H9 (cell line): ENCODE results near the gene SLC2A4. TPM values are rescaled to one million over a fixed set of nuclear protein-coding genes. Genes with fewer than 3 reads are reported as not detected.

Source experiments
- DNase-seq: peaks from one replicate; pipeline ENCODE4 v3.0.0-alpha.2; 2017
- H2AFZ ChIP-seq: one replicate; pipeline ENCODE4 v1.6.1; 2013; ENCODE audit warnings: mild to moderate bottlenecking, low read length, control low read depth, moderate library complexity
- H2AK5ac ChIP-seq: 2 replicates; pipeline ENCODE4 v1.6.1; 2013; ENCODE audit warnings: low read length, control low read depth, mixed read lengths; ENCODE audit not compliant: insufficient read length
- H2BK120ac ChIP-seq: one replicate; pipeline ENCODE4 v1.6.1; 2013; ENCODE audit warnings: low read depth, mild to moderate bottlenecking, low read length, control low read depth, inconsistent platforms; ENCODE audit not compliant: poor library complexity, severe bottlenecking
- H2BK12ac ChIP-seq: 2 replicates; pipeline ENCODE4 v1.6.1; 2013; ENCODE audit warnings: low read length, control low read depth, mixed read lengths, low read depth; ENCODE audit not compliant: insufficient read length
- H2BK15ac ChIP-seq: 2 replicates; pipeline ENCODE4 v1.6.1; 2013; ENCODE audit warnings: low read depth, low read length, control low read depth
- H2BK20ac ChIP-seq: one replicate; pipeline ENCODE4 v1.6.1; 2013; ENCODE audit warnings: low read depth, mild to moderate bottlenecking, low read length, control low read depth, inconsistent platforms; ENCODE audit not compliant: poor library complexity, severe bottlenecking
- H2BK5ac ChIP-seq: 2 replicates; pipeline ENCODE4 v1.6.1; 2013; ENCODE audit warnings: low read length, control low read depth, mixed read lengths; ENCODE audit not compliant: insufficient read length
- H3K14ac ChIP-seq: 2 replicates; pipeline ENCODE4 v1.6.1; 2013; ENCODE audit warnings: low read length, control low read depth; ENCODE audit not compliant: insufficient read depth
- H3K18ac ChIP-seq: 2 replicates; pipeline ENCODE4 v1.6.1; 2013; ENCODE audit warnings: low read depth, mild to moderate bottlenecking, mixed read lengths, low read length, control low read depth; ENCODE audit not compliant: insufficient read length
- H3K23ac ChIP-seq: 2 replicates; pipeline ENCODE4 v1.6.1; 2013; ENCODE audit warnings: low read length, control low read depth, mixed read lengths, low read depth; ENCODE audit not compliant: insufficient read length
- H3K23me2 ChIP-seq: 2 replicates; pipeline ENCODE4 v1.6.1; 2013; ENCODE audit warnings: low read depth, mild to moderate bottlenecking, mixed read lengths, low read length, control low read depth; ENCODE audit not compliant: insufficient read length, poor library complexity, severe bottlenecking
- H3K27ac ChIP-seq: 2 replicates; pipeline ENCODE4 v1.5.1; 2013; ENCODE audit warnings: low read length, control low read depth, mixed read lengths, low read depth; ENCODE audit not compliant: insufficient read length
- H3K27me3 ChIP-seq: 2 replicates; pipeline ENCODE4 v1.6.1; 2013; ENCODE audit warnings: low read length, control low read depth, inconsistent platforms; ENCODE audit not compliant: insufficient read depth
- H3K4ac ChIP-seq: 2 replicates; pipeline ENCODE4 v1.6.1; 2013; ENCODE audit warnings: low read depth, mild to moderate bottlenecking, control low read depth, inconsistent platforms, low read length, moderate library complexity
- H3K4me1 ChIP-seq: 2 replicates; pipeline ENCODE4 v1.6.1; 2013; ENCODE audit warnings: low read length, control low read depth, inconsistent platforms; ENCODE audit not compliant: insufficient read depth
- H3K4me2 ChIP-seq: 2 replicates; pipeline ENCODE4 v1.6.1; 2013; ENCODE audit warnings: low read length, control low read depth, mixed read lengths; ENCODE audit not compliant: insufficient read length, insufficient read depth
- H3K56ac ChIP-seq: 2 replicates; pipeline ENCODE4 v1.6.1; 2013; ENCODE audit warnings: low read depth, mild to moderate bottlenecking, mixed read lengths, low read length, control low read depth; ENCODE audit not compliant: insufficient read length
- H3K79me1 ChIP-seq: 2 replicates; pipeline ENCODE4 v1.6.1; 2013; ENCODE audit warnings: low read depth, mild to moderate bottlenecking, moderate library complexity, low read length, control low read depth, inconsistent platforms; ENCODE audit not compliant: insufficient read depth, poor library complexity, severe bottlenecking
- H3K79me2 ChIP-seq: 2 replicates; pipeline ENCODE4 v1.6.1; 2013; ENCODE audit warnings: low read length, control low read depth, inconsistent platforms; ENCODE audit not compliant: insufficient read depth
- H3K9ac ChIP-seq: 2 replicates; pipeline ENCODE4 v1.6.1; 2013; ENCODE audit warnings: low read length, control low read depth, mixed read lengths; ENCODE audit not compliant: insufficient read length; ENCODE audit errors: extremely low read depth
- H3K9me3 ChIP-seq: one replicate; pipeline ENCODE4 v1.6.1; 2013; ENCODE audit warnings: low read depth, low read length, inconsistent platforms; ENCODE audit not compliant: control insufficient read depth
- H3T11ph ChIP-seq: one replicate; pipeline ENCODE4 v1.6.1; 2013; ENCODE audit warnings: mild to moderate bottlenecking, low read length, control low read depth, inconsistent platforms
- H4K20me1 ChIP-seq: one replicate; pipeline ENCODE4 v1.6.1; 2013; ENCODE audit not compliant: control insufficient read depth, insufficient read length, insufficient read depth
- H4K5ac ChIP-seq: 2 replicates; pipeline ENCODE4 v1.6.1; 2013; ENCODE audit warnings: low read depth, mild to moderate bottlenecking, mixed read lengths, low read length, control low read depth; ENCODE audit not compliant: insufficient read length
- H4K8ac ChIP-seq: replicated peaks from 2 replicates; pipeline ENCODE4 v1.6.1; 2013; ENCODE audit warnings: low read length, control low read depth, mixed read lengths, low read depth; ENCODE audit not compliant: insufficient read length
- H4K91ac ChIP-seq: 2 replicates; pipeline ENCODE4 v1.6.1; 2013; ENCODE audit warnings: low read depth, mild to moderate bottlenecking, moderate library complexity, mixed read lengths, low read length, control low read depth; ENCODE audit not compliant: insufficient read length
- H3K27ac Mint-ChIP-seq, 3 experiments: 2 replicates in 2 of 3; 3 replicates in 1 of 3; pipeline ENCODE4 v1.8.0; 2020 to 2021; ENCODE audit warnings: mixed read lengths in 3 of 3, mild to moderate bottlenecking in 1 of 3, moderate library complexity in 1 of 3
- H3K27me3 Mint-ChIP-seq: 2 replicates; pipeline ENCODE4 v1.8.0; 2021; ENCODE audit warnings: low read depth, mild to moderate bottlenecking, moderate library complexity, mixed read lengths
- H3K36me3 Mint-ChIP-seq, 3 experiments: 2 replicates in 2 of 3; 3 replicates in 1 of 3; pipeline ENCODE4 v1.8.0; 2020 to 2021; ENCODE audit warnings: low read depth in 3 of 3, mixed read lengths in 3 of 3; ENCODE audit not compliant: insufficient read depth in 1 of 3
- H3K4me1 Mint-ChIP-seq, 2 experiments: 2 replicates each; pipeline ENCODE4 v1.8.0; 2020; ENCODE audit warnings: mixed read lengths in 2 of 2
- H3K4me3 Mint-ChIP-seq, 2 experiments: 2 replicates in 1 of 2; 3 replicates in 1 of 2; pipeline ENCODE4 v1.8.0; 2020 to 2021; ENCODE audit warnings: mild to moderate bottlenecking in 2 of 2, mixed read lengths in 2 of 2, moderate library complexity in 1 of 2
- H3K9me3 Mint-ChIP-seq, 2 experiments: 2 replicates in 1 of 2; 3 replicates in 1 of 2; pipeline ENCODE4 v1.8.0; 2020; ENCODE audit warnings: mild to moderate bottlenecking in 2 of 2, mixed read lengths in 2 of 2, moderate library complexity in 1 of 2
- CTCF ChIP-seq: fragments of 200-600 bp; sonication (generic); conservative IDR thresholded peaks from 3 replicates; pipeline ENCODE4 v1.8.0; 2021; ENCODE audit warnings: antibody characterized with exemption, mild to moderate bottlenecking
- WGBS: extraction: QIAGEN DNeasy Blood & Tissue Kit; methylation state at CpG from one replicate; pipeline ENCODE4 v1.1.7; 2013; ENCODE audit warnings: missing lambda C conversion rate, low lambda C conversion rate, mixed read lengths; ENCODE audit not compliant: insufficient read length; ENCODE audit errors: extremely low coverage; 5-methylcytosine and 5-hydroxymethylcytosine counted together
- total RNA-seq: library from RNA; stranded (reverse); gene quantifications from 2 replicates; pipeline ENCODE4 v1.2.1, GENCODE V29; 2021

The SLC2A4 gene
- total RNA-seq, 1 experiment from 2014 or later, result 4.4 TPM

GRCh38 chr17:7260151-7260550 is 21.4 kb upstream of the SLC2A4 start:
- Histone ChIP-seq H2BK120ac (no peak overlapping the region), H3K14ac (no peak overlapping the region; the same call in 1 of the 2 replicates), H2AK5ac (no peak overlapping the region), H3K4ac (no peak overlapping the region), H3K79me1 (no peaks in the 10 kb centered on the region), H2AFZ (no peak overlapping the region), H3T11ph (no peak overlapping the region), H3K56ac (no peak overlapping the region), H4K5ac (no peak overlapping the region), H4K91ac (no peak overlapping the region), H3K23ac (no peak overlapping the region), H3K27me3 (no peaks in the 10 kb centered on the region), H4K8ac (no peak overlapping the region), H3K4me1 (peaks cover 4% of the 10 kb centered on the region; the same call in 1 of the 2 replicates), H3K9me3 (no peaks in the 10 kb centered on the region), H3K4me2 (peak overlapping the region; percentile 76), H3K18ac (no peak overlapping the region), H3K9ac (peak overlapping the region; percentile 44), H2BK15ac (no peak overlapping the region), H2BK20ac (no peak overlapping the region), H3K23me2 (peaks cover 25% of the 10 kb centered on the region), H3K79me2 (peaks cover 8% of the 10 kb centered on the region; the same call in 1 of the 2 replicates), H2BK5ac (no peak overlapping the region), H3K27ac (no peak overlapping the region), H4K20me1 (no peaks in the 10 kb centered on the region), H2BK12ac (no peak overlapping the region)
- peaks cover 12 to 51% (median 38%) of the 10 kb centered on the region in 3 experiments for H3K36me3 Mint-ChIP-seq
- peaks cover 0 to 4% of the 10 kb centered on the region in 2 experiments; a peak in 1 of 5 replicates for H3K9me3 Mint-ChIP-seq
- no peak for TF ChIP-seq CTCF
- H3K27me3 Mint-ChIP-seq, result peaks cover 2% of the 10 kb centered on the region
- no CpG with 5 or more reads among the region's 4 CpGs for WGBS
- H3K4me3 Mint-ChIP-seq, result peak overlapping the region; percentile 86 to 93
- H3K27ac Mint-ChIP-seq, result peak overlapping the region in 1 of 3 experiments; percentile 98; a peak in 3 of 7 replicates
- DNase-seq, result no peak
- H3K4me1 Mint-ChIP-seq, result peaks cover 24 to 38% of the 10 kb centered on the region in 2 experiments
